SKM-1 (cell line): ENCODE results near the gene CYSLTR2.

Experiments
- DNase-seq: peaks from one replicate; lab custom pipeline; 2025; ENCODE audit not compliant: unreplicated experiment; lab: John Stamatoyannopoulos, UW

CYSLTR2 gene

DNA sequence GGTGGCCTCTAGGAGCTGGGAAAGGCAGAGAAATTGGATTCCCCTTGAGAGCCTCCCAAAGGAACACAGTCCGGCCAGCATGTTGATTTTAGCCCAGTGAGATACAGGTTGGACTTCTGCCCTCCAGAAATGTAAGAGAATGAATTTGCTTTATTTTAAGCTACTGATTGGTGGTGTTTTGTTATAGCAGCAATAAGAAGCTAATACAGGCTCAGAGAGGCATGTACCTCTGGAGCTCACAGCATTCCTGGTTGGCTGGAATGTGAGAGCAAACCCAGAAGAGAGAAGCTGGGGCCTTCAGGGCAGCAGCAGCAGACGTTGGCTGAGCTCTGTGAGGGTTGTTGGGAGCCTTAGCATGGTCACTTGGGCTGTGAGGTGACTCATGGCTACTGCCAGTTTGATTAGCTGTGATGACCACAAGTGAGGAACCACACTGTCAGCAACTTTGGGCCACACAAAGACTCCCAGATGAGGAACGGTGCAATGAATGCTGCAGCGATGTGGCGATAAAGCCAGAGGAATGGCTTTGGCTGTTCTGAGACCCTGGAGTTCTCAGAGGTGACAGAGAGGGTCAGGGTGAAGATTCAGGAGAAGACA is 80.1 kb downstream of the CYSLTR2 start:
- no peak for DNase-seq

DNA sequence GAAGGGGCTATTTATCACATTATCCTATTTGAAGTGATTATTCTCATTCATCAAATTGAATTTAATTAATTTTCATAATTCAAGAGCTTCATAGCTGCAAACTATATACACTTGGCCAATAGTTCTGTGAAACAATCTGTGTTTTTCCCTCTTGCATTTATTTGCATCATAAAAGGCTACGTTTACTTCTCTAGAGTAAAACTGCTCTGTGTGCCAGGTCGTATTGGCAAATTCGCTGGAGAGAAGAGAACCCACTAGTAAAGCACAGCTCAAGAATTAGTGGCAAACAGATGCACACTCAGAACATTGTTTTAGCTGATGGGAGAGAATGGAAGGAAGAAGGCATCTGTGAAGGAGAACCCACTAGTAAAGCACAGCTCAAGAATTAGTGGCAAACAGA is 81.8 kb downstream of the CYSLTR2 start:
- no peak for DNase-seq

- DNase-seq, result no peak
Measured at GRCh38 chr13:48737689-48738088, 84.0 kb downstream of the CYSLTR2 start.

DNA sequence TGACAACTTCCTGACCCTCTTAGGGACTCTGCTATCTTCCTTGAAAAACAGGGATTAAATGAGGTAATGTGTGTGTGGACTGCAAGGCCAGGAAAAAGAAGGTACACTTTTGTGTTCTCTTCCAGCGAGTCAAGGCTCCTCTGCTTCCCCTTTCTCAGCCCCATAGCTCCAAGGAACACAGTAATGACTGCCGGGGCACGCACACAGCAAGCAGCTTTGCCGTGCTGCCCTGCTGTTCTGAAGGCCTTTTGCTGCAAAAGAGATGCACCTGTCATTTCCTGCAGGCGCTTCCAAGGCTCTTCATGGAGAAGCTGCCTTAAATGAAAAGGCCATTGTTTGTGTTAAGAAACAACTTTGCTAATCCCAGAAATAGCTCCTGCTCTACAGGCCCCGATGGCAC is 84.6 kb downstream of the CYSLTR2 start:
- no peak for DNase-seq

DNA sequence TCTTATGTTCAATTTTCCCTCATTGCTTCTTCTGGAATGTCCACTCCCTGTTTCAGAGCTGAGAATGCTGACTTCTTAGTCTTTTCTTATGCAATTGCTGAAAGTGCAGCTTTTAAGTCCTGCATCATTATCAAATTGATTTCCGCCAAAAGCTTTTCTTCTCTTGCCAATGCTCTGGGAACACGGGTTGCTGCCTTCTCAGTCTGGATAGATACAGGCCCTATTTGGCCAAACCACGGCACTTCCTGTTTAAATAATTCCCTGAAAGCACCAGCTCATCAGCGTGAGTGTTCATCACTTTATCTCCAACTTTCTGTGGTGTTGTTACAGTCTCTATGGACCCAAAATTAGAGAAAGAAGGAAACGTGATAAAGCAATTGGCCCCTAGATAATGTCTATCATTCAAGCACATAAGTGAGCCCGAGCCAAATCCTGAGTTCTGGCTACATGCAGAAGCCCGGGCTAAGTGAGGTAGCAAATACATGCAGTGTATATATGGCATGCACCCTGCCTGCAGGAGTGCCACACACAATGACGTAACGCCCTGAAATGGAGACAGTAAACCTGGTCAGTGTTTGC is 85.7 kb downstream of the CYSLTR2 start:
- DNase-seq, result no peak

- DNase-seq, result no peak
Measured at GRCh38 chr13:48741377-48741776, 87.6 kb downstream of the CYSLTR2 start.

DNA sequence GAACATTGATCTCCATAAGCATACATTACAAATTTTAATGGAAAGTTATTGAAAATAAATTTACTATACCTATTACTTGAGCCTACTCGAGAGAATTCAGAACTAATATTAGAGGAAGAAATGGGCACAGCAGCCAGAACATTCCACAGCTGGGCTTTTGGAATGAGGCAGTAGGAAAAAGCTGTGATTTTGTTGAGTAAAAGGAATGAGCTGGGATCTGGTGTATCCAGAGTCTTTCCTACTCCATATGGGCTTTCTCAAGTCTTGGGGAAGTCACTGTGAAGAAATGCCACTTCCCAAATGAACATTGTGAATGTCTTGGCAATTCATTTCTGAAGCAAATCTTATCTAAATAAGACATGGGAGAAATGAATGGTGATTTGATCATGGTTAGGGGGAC is 93.1 kb downstream of the CYSLTR2 start:
- no peak for DNase-seq

GRCh38 chr13:48748681-48749080 is 95.0 kb downstream of the CYSLTR2 start:
- DNase-seq, result no peak

GRCh38 chr13:48749144-48749543 is 95.4 kb downstream of the CYSLTR2 start:
- no peak for DNase-seq

- no peak for DNase-seq
Measured at GRCh38 chr13:48749699-48750473, 96.2 kb downstream of the CYSLTR2 start.

- no peak for DNase-seq
Measured at GRCh38 chr13:48750588-48751383, 97.1 kb downstream of the CYSLTR2 start.

GRCh38 chr13:48760626-48761025 is 106.9 kb downstream of the CYSLTR2 start:
- DNase-seq, result no peak
